ENCODE results near the gene ACAP1.

The ACAP1 gene

DNA sequence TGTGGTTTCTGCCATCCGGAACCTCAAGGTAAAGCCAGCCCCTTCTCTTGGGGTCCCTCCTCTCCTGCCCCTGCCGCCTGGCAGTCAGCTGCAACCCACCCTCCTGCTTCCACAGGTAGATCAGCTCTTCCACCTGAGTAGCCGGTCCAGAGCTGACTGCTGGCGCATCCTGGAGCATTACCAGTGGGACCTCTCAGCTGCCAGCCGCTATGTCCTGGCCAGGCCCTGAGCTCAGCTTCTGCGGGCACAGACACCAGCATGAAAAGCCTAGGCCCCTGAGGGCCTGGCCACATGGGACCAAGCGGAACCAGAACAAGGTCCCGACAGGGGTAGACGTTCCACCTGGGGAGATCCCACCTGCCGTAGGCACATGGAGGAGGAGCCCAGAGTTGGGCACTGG lies 52.5 kb downstream of the ACAP1 start:
- Histone ChIP-seq H3K9me3 (ENCODE audit: control insufficient read depth, low read length) (no peaks in the 10 kb centered on the region), H3K27ac (ENCODE audit: insufficient read depth, low read depth, low read length, poor library complexity, severe bottlenecking) (no peak overlapping the region), H3K4me3 (ENCODE audit: insufficient read depth, low read depth, low read length) (no peak overlapping the region), H3K27me3 (ENCODE audit: control insufficient read depth, insufficient read depth, low read length, poor library complexity, severe bottlenecking) (peaks cover 10% of the 10 kb centered on the region), H3K4me1 (ENCODE audit: control insufficient read depth, insufficient read depth, low read length) (peaks cover 4% of the 10 kb centered on the region), H3K36me3 (ENCODE audit: control insufficient read depth, insufficient read depth, low read length) (peaks cover 6% of the 10 kb centered on the region)
- 95 to 96% methylated on average over 10 of the region's 10 CpGs for WGBS, 2 experiments

DNA sequence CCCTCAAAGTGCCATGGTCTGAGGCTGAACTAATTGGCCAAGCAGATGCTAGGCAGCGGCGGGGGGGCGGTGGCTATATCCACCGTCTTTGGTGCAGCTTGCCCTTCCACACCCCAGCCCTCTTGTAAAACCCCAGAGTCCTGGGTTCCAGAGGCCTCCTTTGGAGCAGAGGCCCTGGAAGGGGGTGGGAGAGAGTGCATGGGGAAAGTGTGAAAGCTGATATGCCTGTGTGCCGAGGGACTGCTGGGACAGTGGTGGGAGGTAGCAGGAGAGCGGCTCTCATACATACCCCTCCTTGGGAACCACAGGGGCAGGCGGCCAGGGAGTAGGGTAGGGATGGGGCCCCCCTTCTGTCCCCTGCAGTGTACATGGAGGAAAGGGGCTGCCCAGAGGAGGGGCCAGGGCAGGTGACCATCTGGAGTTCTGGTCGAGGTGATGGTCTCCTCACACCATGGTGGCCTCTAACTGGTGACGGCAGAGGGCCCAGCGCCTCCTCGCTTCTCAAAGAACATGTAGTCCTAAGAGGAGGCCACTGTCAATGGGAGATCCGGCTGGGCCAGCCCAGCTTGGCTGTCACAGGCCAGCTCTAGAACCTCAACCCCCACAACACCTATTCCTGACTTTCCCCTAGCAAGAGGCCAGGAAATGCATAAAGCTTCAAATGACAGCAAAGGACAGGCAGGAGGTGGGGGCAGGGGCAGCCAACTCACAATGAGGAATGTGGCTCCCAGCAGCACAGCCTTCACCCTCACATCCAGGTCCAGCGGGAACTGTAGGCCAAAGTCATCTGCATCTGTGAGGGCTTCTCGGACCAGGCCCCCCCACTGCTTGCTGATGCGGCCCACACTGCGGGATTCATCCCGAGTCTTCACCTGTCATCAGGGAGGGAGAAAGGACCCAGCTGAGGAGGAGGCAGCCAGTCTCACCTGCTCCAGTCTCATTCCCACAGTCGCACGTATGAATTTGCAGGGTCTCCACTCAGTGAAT lies 53.9 kb downstream of the ACAP1 start:
- WGBS, 2 experiments, result 77 to 80% methylated on average over 18 to 19 of the region's 19 CpGs

DNA sequence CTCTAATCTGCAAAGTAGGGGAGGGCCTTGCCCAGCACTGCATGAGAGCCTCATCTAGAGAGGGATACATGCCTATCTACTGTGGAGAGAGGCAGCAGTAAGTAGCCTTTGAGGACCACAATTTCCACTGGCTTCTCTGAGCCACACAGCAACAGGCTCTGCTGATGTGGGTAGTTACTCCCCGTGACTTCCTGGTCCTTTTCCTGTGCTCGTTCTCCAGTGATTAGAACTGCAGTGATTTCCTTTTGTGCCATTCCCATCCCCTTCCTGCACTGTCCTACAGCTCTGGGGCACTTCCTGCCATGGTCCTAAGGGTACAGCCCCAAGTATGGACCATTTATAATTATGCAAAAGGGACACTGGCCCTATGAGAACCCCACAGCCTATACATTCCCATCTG lies 55.0 kb downstream of the ACAP1 start:
- WGBS, 2 experiments, result 88 to 90% methylated on average over 2 of the region's 2 CpGs
- H3K27me3 ChIP-seq (ENCODE audit: control insufficient read depth, insufficient read depth, low read length, poor library complexity, severe bottlenecking), result no peaks in the 10 kb centered on the region

More for the DNA sequence above, 53.9 kb downstream of the ACAP1 start:
- Histone ChIP-seq H3K27me3 (ENCODE audit: control insufficient read depth, insufficient read depth, low read length, poor library complexity, severe bottlenecking) (no peaks in the 10 kb centered on the region), H3K4me3 (ENCODE audit: insufficient read depth, low read depth, low read length) (no peak overlapping the region), H3K9me3 (ENCODE audit: control insufficient read depth, low read length) (no peaks in the 10 kb centered on the region), H3K36me3 (ENCODE audit: control insufficient read depth, insufficient read depth, low read length) (peaks cover 6% of the 10 kb centered on the region), H3K4me1 (ENCODE audit: control insufficient read depth, insufficient read depth, low read length) (no peaks in the 10 kb centered on the region), H3K27ac (ENCODE audit: insufficient read depth, low read depth, low read length, poor library complexity, severe bottlenecking) (no peak overlapping the region)

DNA sequence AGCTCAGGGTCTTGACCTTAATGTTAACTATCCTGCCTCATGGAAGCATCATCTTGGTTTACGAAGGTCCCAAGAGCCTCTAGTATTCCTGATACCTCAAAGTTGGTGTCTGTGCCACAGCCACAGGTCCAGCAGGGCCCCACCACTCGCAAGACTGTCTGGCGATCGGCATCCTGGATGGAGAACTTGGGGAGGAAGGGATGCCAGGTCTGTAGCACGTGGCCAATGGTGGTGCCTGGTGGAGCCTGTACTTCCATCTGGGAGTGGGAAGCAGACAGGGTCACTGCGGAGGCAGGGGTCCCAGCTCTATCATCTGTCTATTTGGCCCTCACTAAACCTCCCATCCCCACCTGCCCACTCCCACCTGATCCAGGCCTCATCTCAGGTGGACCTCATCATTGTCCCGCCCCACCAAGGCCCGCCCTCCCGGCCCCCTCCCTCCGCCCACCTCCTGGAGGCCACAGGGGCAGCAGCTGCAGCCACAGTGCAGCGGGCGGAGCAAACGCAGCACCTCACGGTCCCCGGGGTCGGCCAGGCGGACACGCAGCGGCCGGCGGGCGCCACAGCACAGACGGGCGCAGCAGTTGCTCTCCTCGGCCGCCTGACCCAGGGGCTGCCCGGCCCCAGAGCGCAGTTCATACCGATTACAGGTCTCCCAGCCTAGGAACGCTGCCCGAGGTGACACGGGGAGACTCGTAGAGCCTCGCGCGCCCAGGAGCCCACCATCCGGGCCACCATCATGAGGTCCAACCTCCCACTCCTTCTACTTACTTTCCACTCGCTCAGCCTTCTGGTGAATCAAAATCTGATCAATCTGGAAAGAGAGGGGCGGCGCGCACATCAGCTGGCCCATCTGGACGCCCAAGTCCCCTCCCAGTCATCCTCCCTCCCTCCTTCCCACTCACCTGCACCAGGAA lies 56.6 kb downstream of the ACAP1 start:
- H3K4me3 ChIP-seq (ENCODE audit: insufficient read depth, low read depth, low read length), result peak overlapping the region; percentile 85
- H3K4me1 ChIP-seq (ENCODE audit: control insufficient read depth, insufficient read depth, low read length), result no peaks in the 10 kb centered on the region
- H3K27ac ChIP-seq (ENCODE audit: insufficient read depth, low read depth, low read length, poor library complexity, severe bottlenecking), result no peak overlapping the region
- peaks cover 6% of the 10 kb centered on the region for H3K36me3 ChIP-seq (ENCODE audit: control insufficient read depth, insufficient read depth, low read length)
- no peaks in the 10 kb centered on the region for H3K9me3 ChIP-seq (ENCODE audit: control insufficient read depth, low read length)
- 85 to 92% methylated on average over 41 to 42 of the region's 42 CpGs for WGBS, 2 experiments
- no peaks in the 10 kb centered on the region for H3K27me3 ChIP-seq (ENCODE audit: control insufficient read depth, insufficient read depth, low read length, poor library complexity, severe bottlenecking)

More for the DNA sequence above, 55.0 kb downstream of the ACAP1 start:
- H3K4me3 ChIP-seq (ENCODE audit: insufficient read depth, low read depth, low read length), result no peak overlapping the region
- no peaks in the 10 kb centered on the region for H3K4me1 ChIP-seq (ENCODE audit: control insufficient read depth, insufficient read depth, low read length)
- H3K36me3 ChIP-seq (ENCODE audit: control insufficient read depth, insufficient read depth, low read length), result peaks cover 6% of the 10 kb centered on the region
- no peaks in the 10 kb centered on the region for H3K9me3 ChIP-seq (ENCODE audit: control insufficient read depth, low read length)
- H3K27ac ChIP-seq (ENCODE audit: insufficient read depth, low read depth, low read length, poor library complexity, severe bottlenecking), result no peak overlapping the region

DNA sequence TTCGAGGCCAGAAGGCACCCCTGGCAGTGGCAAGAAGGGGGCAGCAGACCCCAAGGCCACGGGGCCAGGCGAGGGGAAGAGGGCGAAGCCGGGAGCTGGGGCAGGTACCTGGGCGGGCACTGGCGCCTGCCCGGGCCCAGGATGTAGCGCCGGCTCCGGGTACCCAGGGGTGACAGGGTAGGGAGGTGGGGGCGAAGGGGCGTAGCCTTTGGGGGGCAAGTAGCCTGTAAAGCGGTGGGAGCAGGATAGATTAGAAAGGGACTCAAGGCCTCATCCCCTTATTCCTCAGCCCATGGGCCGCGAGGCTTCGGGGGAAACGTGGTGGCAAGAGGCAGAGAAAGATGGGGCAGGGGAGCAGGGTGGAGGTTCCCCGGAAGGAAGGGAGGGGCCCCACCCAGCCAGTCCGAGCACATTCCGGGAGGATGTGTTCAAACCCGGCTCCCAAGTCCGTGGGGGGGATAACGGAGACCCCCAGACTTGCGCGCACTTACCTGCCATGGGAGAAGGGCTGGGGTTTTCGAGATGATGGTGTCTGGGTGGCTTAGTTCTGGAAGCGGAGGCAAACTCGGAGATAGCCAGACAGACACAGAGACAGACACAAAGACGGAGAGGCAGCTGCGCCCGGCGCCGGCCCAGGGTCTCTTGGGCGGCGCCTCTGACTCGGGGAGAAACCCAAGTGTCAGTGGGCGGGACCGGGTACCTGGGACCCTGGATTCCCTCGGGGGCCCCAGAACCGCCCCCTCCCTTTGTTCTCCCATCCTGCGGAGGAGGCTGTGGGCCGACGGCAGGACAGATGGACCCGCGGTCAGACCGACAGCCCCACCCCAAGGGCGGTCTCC lies 57.5 kb downstream of the ACAP1 start:
- peaks cover 6% of the 10 kb centered on the region for H3K36me3 ChIP-seq (ENCODE audit: control insufficient read depth, insufficient read depth, low read length)
- 17 to 19% methylated on average over 48 of the region's 48 CpGs for WGBS, 2 experiments
- H3K4me1 ChIP-seq (ENCODE audit: control insufficient read depth, insufficient read depth, low read length), result no peaks in the 10 kb centered on the region
- H3K4me3 ChIP-seq (ENCODE audit: insufficient read depth, low read depth, low read length), result peak overlapping the region; percentile 85
- H3K27ac ChIP-seq (ENCODE audit: insufficient read depth, low read depth, low read length, poor library complexity, severe bottlenecking), result peak overlapping the region; percentile 72
- no peaks in the 10 kb centered on the region for H3K9me3 ChIP-seq (ENCODE audit: control insufficient read depth, low read length)
- no peaks in the 10 kb centered on the region for H3K27me3 ChIP-seq (ENCODE audit: control insufficient read depth, insufficient read depth, low read length, poor library complexity, severe bottlenecking)

DNA sequence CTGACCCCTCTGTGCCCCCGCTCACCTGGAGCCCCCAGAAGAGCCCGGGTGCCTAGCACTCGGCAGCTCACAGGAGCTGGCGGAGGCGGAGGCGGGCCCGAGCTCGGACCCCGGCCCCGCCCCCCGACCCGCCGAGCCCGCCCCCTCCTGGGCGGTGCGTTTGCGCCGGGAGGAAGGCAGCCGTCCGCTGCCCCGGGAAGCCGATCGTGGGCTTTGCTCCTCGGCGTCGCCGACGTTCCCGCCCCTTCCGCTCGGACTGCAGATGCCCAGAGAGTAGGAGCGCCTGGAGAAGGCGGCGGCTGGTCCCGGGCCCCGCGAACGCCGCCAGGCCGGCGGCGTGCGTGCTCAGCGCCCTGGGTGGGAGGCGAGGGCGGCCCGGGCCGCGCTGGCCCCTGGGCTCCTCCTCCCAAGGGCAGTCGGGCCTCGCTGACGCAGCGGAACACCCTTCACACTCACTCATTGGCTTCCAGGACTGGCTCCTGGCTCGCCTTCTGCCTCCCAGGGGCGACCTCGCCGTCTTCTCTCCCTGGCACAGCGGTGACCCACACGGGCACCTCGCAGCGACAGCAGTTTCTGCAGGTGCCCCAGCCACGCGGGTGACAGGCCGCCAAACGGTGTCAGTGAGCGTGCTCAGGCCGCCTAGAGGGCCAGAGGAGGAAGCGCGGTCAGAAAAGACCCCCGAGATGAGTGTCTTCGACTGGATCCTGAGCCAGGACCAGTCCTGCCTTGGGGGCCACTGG lies 58.3 kb downstream of the ACAP1 start, which contains the start of gene PLSCR3:
Gene PLSCR3, minus strand, starts transcription at position 74 of the 740 bp plus-strand sequence. CDS start 415 bp downstream, outside the sequence.
- Histone ChIP-seq H3K36me3 (ENCODE audit: control insufficient read depth, insufficient read depth, low read length) (peaks cover 6% of the 10 kb centered on the region), H3K4me3 (ENCODE audit: insufficient read depth, low read depth, low read length) (peak within 1 kb of the TSS; percentile 85), H3K9me3 (ENCODE audit: control insufficient read depth, low read length) (no peaks in the 10 kb centered on the region), H3K27ac (ENCODE audit: insufficient read depth, low read depth, low read length, poor library complexity, severe bottlenecking) (peak within 1 kb of the TSS; percentile 72), H3K4me1 (ENCODE audit: control insufficient read depth, insufficient read depth, low read length) (no peaks in the 10 kb centered on the region), H3K27me3 (ENCODE audit: control insufficient read depth, insufficient read depth, low read length, poor library complexity, severe bottlenecking) (no peaks in the 10 kb centered on the region)
- WGBS, 2 experiments, result 0 to 1% methylated on average over 71 of the region's 71 CpGs

DNA sequence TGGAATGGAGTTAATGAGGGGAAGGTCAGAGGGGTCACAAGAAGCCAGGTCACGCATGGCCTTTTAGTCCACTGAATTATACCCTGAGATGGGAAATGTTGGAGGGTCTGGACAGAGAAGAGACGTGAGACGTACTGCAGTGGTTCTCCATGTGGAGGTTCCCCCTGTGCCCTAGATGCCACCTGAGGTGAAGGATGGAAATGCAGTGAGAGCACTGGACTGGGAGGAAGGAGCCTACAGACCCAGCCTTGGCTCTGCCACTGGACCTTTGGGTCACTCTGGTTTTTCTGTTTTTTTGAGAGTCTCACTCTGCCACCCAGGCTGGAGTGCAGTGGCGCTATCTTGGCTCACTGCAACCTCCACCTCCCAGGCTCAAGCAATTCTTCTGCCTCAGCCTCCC lies 59.8 kb downstream of the ACAP1 start:
- H3K9me3 ChIP-seq (ENCODE audit: control insufficient read depth, low read length), result no peaks in the 10 kb centered on the region
- 90 to 92% methylated on average over 4 of the region's 4 CpGs for WGBS, 2 experiments

DNA sequence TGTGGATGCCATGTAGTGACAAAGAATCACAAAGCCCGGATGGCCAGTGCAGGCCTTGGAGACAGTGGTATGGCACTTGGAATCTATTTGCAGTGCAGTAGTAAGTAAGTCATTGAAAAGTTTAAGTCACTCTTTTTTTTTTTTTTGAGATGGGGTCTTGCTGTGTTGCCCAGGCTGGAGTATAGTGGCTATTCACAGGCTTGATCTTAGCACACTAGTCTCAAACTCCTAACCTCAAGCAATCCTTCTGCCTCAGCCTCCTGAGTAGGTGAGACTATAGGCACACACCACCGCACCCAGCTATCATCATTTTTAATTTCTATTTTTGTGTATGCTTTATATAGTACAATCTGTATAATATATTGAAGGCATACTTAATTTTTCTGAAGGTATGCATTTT lies 62.3 kb downstream of the ACAP1 start:
- H3K4me1 ChIP-seq (ENCODE audit: control insufficient read depth, insufficient read depth, low read length), result peaks cover 8% of the 10 kb centered on the region
- no peak overlapping the region for H3K27ac ChIP-seq (ENCODE audit: insufficient read depth, low read depth, low read length, poor library complexity, severe bottlenecking)
- no peak overlapping the region for H3K4me3 ChIP-seq (ENCODE audit: insufficient read depth, low read depth, low read length)
- H3K36me3 ChIP-seq (ENCODE audit: control insufficient read depth, insufficient read depth, low read length), result no peaks in the 10 kb centered on the region
- no peaks in the 10 kb centered on the region for H3K27me3 ChIP-seq (ENCODE audit: control insufficient read depth, insufficient read depth, low read length, poor library complexity, severe bottlenecking)
- no peaks in the 10 kb centered on the region for H3K9me3 ChIP-seq (ENCODE audit: control insufficient read depth, low read length)
- 93 to 96% methylated on average over 1 of the region's 2 CpGs for WGBS, 2 experiments

More for the DNA sequence above, 59.8 kb downstream of the ACAP1 start:
- Histone ChIP-seq H3K27me3 (ENCODE audit: control insufficient read depth, insufficient read depth, low read length, poor library complexity, severe bottlenecking) (no peaks in the 10 kb centered on the region), H3K4me1 (ENCODE audit: control insufficient read depth, insufficient read depth, low read length) (no peaks in the 10 kb centered on the region), H3K36me3 (ENCODE audit: control insufficient read depth, insufficient read depth, low read length) (peaks cover 6% of the 10 kb centered on the region), H3K4me3 (ENCODE audit: insufficient read depth, low read depth, low read length) (no peak overlapping the region), H3K27ac (ENCODE audit: insufficient read depth, low read depth, low read length, poor library complexity, severe bottlenecking) (no peak overlapping the region)
